ENCODE results near the gene FGF12.

FGF12 gene

GRCh38 chr3:192207651-192208050 is 519.7 kb downstream of the FGF12 start:
- no peaks in the 10 kb centered on the region for H3K4me1 ChIP-seq (ENCODE audit: control insufficient read depth, insufficient read depth, low read length, unreplicated experiment)
- no peaks in the 10 kb centered on the region for H3K79me2 ChIP-seq (ENCODE audit: control insufficient read depth, insufficient read depth, low read length, unreplicated experiment)
- no peak overlapping the region for H3K4me3 ChIP-seq (ENCODE audit: low read depth, low read length)
- H3K36me3 ChIP-seq (ENCODE audit: insufficient read depth, low read length) = no peaks in the 10 kb centered on the region
- H2AFZ ChIP-seq (ENCODE audit: low read length, unreplicated experiment) = no peak overlapping the region
- no peaks in the 10 kb centered on the region for H3K27me3 ChIP-seq (ENCODE audit: insufficient read depth, low read length)
- no peak overlapping the region for H3K27ac ChIP-seq (ENCODE audit: low read depth, low read length)

DNA sequence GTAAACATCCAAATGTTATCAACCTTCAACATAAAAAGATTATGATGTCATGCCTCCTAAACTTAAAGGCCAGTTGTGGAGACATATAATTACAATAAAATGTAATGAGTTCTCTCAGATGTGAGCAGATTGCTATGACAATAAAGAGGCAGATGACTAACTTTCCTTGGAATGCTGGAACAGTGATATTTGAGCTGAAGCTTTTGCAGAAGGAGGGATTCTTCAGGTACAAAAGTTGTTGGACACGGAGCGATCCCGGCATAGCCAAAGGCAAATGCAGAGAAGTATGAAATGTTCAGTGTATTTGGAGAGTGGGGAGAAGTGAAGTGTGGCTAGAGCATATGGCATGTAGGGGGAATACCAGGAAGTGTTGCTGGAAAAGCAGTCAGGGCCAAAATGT is 520.1 kb downstream of the FGF12 start:
- no peak overlapping the region for H3K4me3 ChIP-seq (ENCODE audit: low read depth, low read length)
- H3K27ac ChIP-seq (ENCODE audit: low read depth, low read length) = no peak overlapping the region
- H3K36me3 ChIP-seq (ENCODE audit: insufficient read depth, low read length) = no peaks in the 10 kb centered on the region
- H3K4me1 ChIP-seq (ENCODE audit: control insufficient read depth, insufficient read depth, low read length, unreplicated experiment) = no peaks in the 10 kb centered on the region
- no peaks in the 10 kb centered on the region for H3K79me2 ChIP-seq (ENCODE audit: control insufficient read depth, insufficient read depth, low read length, unreplicated experiment)
- no peaks in the 10 kb centered on the region for H3K27me3 ChIP-seq (ENCODE audit: insufficient read depth, low read length)
- H2AFZ ChIP-seq (ENCODE audit: low read length, unreplicated experiment) = no peak overlapping the region

DNA sequence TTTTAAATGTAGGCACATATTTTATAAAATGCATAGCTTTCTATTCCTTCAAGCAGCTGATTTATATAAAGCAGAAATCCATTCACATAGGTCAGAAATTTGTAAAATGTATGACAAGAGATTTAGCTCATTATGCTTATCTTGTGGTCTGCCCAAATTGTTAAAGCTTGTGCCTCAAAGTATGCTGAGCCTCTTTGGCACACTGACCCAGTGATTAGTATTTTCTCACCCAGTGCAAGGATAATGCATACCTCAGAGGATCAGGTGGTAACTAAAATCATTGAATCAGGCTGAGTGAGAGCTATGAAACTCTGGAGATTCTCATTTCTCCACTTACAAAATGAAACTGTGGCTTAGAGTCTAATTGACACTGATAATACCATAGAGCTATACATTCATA is 533.3 kb downstream of the FGF12 start:
- Histone ChIP-seq H3K36me3 (ENCODE audit: insufficient read depth, low read length) (no peaks in the 10 kb centered on the region), H3K79me2 (ENCODE audit: control insufficient read depth, insufficient read depth, low read length, unreplicated experiment) (no peaks in the 10 kb centered on the region), H3K27ac (ENCODE audit: low read depth, low read length) (no peak overlapping the region), H3K4me3 (ENCODE audit: low read depth, low read length) (no peak overlapping the region), H2AFZ (ENCODE audit: low read length, unreplicated experiment) (no peak overlapping the region), H3K27me3 (ENCODE audit: insufficient read depth, low read length) (no peaks in the 10 kb centered on the region), H3K4me1 (ENCODE audit: control insufficient read depth, insufficient read depth, low read length, unreplicated experiment) (no peaks in the 10 kb centered on the region)

- no peaks in the 10 kb centered on the region for H3K79me2 ChIP-seq (ENCODE audit: control insufficient read depth, insufficient read depth, low read length, unreplicated experiment)
- no peak overlapping the region for H3K27ac ChIP-seq (ENCODE audit: low read depth, low read length)
- no peaks in the 10 kb centered on the region for H3K4me1 ChIP-seq (ENCODE audit: control insufficient read depth, insufficient read depth, low read length, unreplicated experiment)
- H3K4me3 ChIP-seq (ENCODE audit: low read depth, low read length) = no peak overlapping the region; the same call in 1 of the 2 replicates
- H3K36me3 ChIP-seq (ENCODE audit: insufficient read depth, low read length) = no peaks in the 10 kb centered on the region
- no peaks in the 10 kb centered on the region for H3K27me3 ChIP-seq (ENCODE audit: insufficient read depth, low read length)
- H2AFZ ChIP-seq (ENCODE audit: low read length, unreplicated experiment) = no peak overlapping the region
Measured at GRCh38 chr3:192188218-192188835, 539.0 kb downstream of the FGF12 start.

GRCh38 chr3:192187485-192188051 is 539.8 kb downstream of the FGF12 start:
- H3K4me3 ChIP-seq (ENCODE audit: low read depth, low read length) = no peak overlapping the region
- no peak overlapping the region for H3K27ac ChIP-seq (ENCODE audit: low read depth, low read length)
- H3K36me3 ChIP-seq (ENCODE audit: insufficient read depth, low read length) = no peaks in the 10 kb centered on the region
- no peaks in the 10 kb centered on the region for H3K4me1 ChIP-seq (ENCODE audit: control insufficient read depth, insufficient read depth, low read length, unreplicated experiment)
- no peak overlapping the region for H2AFZ ChIP-seq (ENCODE audit: low read length, unreplicated experiment)
- no peaks in the 10 kb centered on the region for H3K79me2 ChIP-seq (ENCODE audit: control insufficient read depth, insufficient read depth, low read length, unreplicated experiment)
- no peaks in the 10 kb centered on the region for H3K27me3 ChIP-seq (ENCODE audit: insufficient read depth, low read length)

- H3K27me3 ChIP-seq (ENCODE audit: insufficient read depth, low read length) = no peaks in the 10 kb centered on the region
- no peaks in the 10 kb centered on the region for H3K79me2 ChIP-seq (ENCODE audit: control insufficient read depth, insufficient read depth, low read length, unreplicated experiment)
- H3K27ac ChIP-seq (ENCODE audit: low read depth, low read length) = no peak overlapping the region
- H3K4me1 ChIP-seq (ENCODE audit: control insufficient read depth, insufficient read depth, low read length, unreplicated experiment) = no peaks in the 10 kb centered on the region
- H2AFZ ChIP-seq (ENCODE audit: low read length, unreplicated experiment) = no peak overlapping the region
- H3K4me3 ChIP-seq (ENCODE audit: low read depth, low read length) = no peak overlapping the region
- H3K36me3 ChIP-seq (ENCODE audit: insufficient read depth, low read length) = no peaks in the 10 kb centered on the region
Measured at GRCh38 chr3:192186498-192186897, 540.8 kb downstream of the FGF12 start.

- Histone ChIP-seq H3K4me1 (ENCODE audit: control insufficient read depth, insufficient read depth, low read length, unreplicated experiment) (no peaks in the 10 kb centered on the region), H3K27ac (ENCODE audit: low read depth, low read length) (no peak overlapping the region), H3K79me2 (ENCODE audit: control insufficient read depth, insufficient read depth, low read length, unreplicated experiment) (no peaks in the 10 kb centered on the region), H3K4me3 (ENCODE audit: low read depth, low read length) (no peak overlapping the region), H3K27me3 (ENCODE audit: insufficient read depth, low read length) (no peaks in the 10 kb centered on the region), H2AFZ (ENCODE audit: low read length, unreplicated experiment) (no peak overlapping the region), H3K36me3 (ENCODE audit: insufficient read depth, low read length) (no peaks in the 10 kb centered on the region)
Measured at GRCh38 chr3:192186045-192186444, 541.3 kb downstream of the FGF12 start.

- no peaks in the 10 kb centered on the region for H3K27me3 ChIP-seq (ENCODE audit: insufficient read depth, low read length)
- H3K4me3 ChIP-seq (ENCODE audit: low read depth, low read length) = no peak overlapping the region
- H3K4me1 ChIP-seq (ENCODE audit: control insufficient read depth, insufficient read depth, low read length, unreplicated experiment) = no peaks in the 10 kb centered on the region
- no peaks in the 10 kb centered on the region for H3K36me3 ChIP-seq (ENCODE audit: insufficient read depth, low read length)
- H3K79me2 ChIP-seq (ENCODE audit: control insufficient read depth, insufficient read depth, low read length, unreplicated experiment) = no peaks in the 10 kb centered on the region
- no peak overlapping the region for H3K27ac ChIP-seq (ENCODE audit: low read depth, low read length)
- no peak overlapping the region for H2AFZ ChIP-seq (ENCODE audit: low read length, unreplicated experiment)
Measured at GRCh38 chr3:192183109-192183508, 544.2 kb downstream of the FGF12 start.

DNA sequence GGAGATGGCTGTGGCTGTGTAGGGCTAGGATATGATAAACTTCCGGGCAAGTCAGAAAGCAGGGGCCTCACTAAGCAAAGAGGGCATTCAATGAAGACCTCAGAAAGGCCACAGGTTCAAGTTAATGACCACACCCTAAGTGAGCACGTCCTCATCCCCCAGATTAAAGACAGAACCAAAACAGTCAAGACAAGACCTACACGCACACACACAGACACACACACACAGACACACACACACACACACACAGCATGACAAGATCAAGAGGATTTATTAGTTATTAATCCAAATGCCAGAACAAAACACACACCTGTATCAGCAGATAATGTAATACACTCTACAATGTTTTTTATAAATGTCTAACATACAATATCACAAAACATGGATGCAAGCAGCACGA is 546.2 kb downstream of the FGF12 start:
- Histone ChIP-seq H3K36me3 (ENCODE audit: insufficient read depth, low read length) (no peaks in the 10 kb centered on the region), H2AFZ (ENCODE audit: low read length, unreplicated experiment) (no peak overlapping the region), H3K79me2 (ENCODE audit: control insufficient read depth, insufficient read depth, low read length, unreplicated experiment) (no peaks in the 10 kb centered on the region), H3K27ac (ENCODE audit: low read depth, low read length) (no peak overlapping the region), H3K4me3 (ENCODE audit: low read depth, low read length) (no peak overlapping the region), H3K27me3 (ENCODE audit: insufficient read depth, low read length) (no peaks in the 10 kb centered on the region), H3K4me1 (ENCODE audit: control insufficient read depth, insufficient read depth, low read length, unreplicated experiment) (no peaks in the 10 kb centered on the region)

DNA sequence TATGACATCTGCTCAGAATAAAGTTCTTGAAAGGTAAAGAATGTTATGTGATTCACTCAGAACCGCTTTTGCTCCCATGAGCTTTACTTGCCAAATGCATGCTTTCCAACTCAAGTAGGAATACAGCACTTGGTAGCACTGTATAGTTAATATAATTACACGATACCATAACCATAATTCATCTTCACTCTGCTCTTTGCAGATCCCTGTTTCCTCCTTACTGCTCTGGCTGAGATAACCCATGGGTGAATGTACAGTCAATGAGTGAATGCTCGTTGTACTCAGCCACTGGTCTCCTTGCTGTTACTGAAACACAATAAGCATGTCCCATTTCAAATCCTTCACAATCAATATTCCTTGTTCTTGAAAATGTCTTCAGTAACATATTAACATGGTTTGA is 550.0 kb downstream of the FGF12 start:
- H3K4me1 ChIP-seq (ENCODE audit: control insufficient read depth, insufficient read depth, low read length, unreplicated experiment) = no peaks in the 10 kb centered on the region
- no peaks in the 10 kb centered on the region for H3K79me2 ChIP-seq (ENCODE audit: control insufficient read depth, insufficient read depth, low read length, unreplicated experiment)
- no peak overlapping the region for H2AFZ ChIP-seq (ENCODE audit: low read length, unreplicated experiment)
- H3K4me3 ChIP-seq (ENCODE audit: low read depth, low read length) = no peak overlapping the region
- H3K27me3 ChIP-seq (ENCODE audit: insufficient read depth, low read length) = no peaks in the 10 kb centered on the region
- H3K36me3 ChIP-seq (ENCODE audit: insufficient read depth, low read length) = no peaks in the 10 kb centered on the region
- H3K27ac ChIP-seq (ENCODE audit: low read depth, low read length) = no peak overlapping the region

DNA sequence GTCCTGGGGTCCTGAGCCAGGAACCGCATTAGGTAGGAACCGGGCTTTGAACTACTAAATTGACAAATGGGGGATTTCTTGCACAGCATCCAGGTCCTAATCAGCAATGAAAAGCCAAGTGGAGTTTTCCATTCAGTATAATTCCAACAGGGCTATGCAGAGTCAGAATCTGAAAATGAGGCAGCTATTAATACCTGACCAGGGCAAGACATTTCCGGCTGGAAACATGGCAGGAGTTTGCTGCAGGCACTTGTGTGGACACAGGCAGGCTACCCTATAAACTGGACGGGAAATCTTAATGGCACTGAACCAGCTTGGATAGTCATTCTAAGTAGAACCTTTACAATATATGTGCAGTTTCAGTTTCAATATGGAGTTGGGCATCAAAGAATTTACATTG is 553.1 kb downstream of the FGF12 start:
- no peaks in the 10 kb centered on the region for H3K4me1 ChIP-seq (ENCODE audit: control insufficient read depth, insufficient read depth, low read length, unreplicated experiment)
- H3K27ac ChIP-seq (ENCODE audit: low read depth, low read length) = no peak overlapping the region
- H2AFZ ChIP-seq (ENCODE audit: low read length, unreplicated experiment) = no peak overlapping the region
- H3K79me2 ChIP-seq (ENCODE audit: control insufficient read depth, insufficient read depth, low read length, unreplicated experiment) = no peaks in the 10 kb centered on the region
- H3K36me3 ChIP-seq (ENCODE audit: insufficient read depth, low read length) = no peaks in the 10 kb centered on the region
- no peak overlapping the region for H3K4me3 ChIP-seq (ENCODE audit: low read depth, low read length)
- no peaks in the 10 kb centered on the region for H3K27me3 ChIP-seq (ENCODE audit: insufficient read depth, low read length)

Data from ACC112 (cell line).